Subcutaneous adipose tissue (tissue), 4 donors: ENCODE measurements around the gene SCYL3. TPM values are rescaled to one million over a fixed set of nuclear protein-coding genes. Genes with fewer than 3 reads are reported as not detected.

Source experiments
- total RNA-seq, 4 donors: library from RNA; depleted of rRNA; stranded (reverse); fragments of >200 nt; gene quantifications; one replicate each; pipeline ENCODE4 v1.1.0, GENCODE V29; 2016
- TF ChIP-seq, protein P1 (sequence below): fragments of 450-650 bp; IDR thresholded peaks from one replicate; pipeline ENCODE4 v1.5.1; 2016; ENCODE audit warnings: low read depth, mild to moderate bottlenecking, control low read depth, antibody characterized with exemption, moderate library complexity

SCYL3 gene, protein sequence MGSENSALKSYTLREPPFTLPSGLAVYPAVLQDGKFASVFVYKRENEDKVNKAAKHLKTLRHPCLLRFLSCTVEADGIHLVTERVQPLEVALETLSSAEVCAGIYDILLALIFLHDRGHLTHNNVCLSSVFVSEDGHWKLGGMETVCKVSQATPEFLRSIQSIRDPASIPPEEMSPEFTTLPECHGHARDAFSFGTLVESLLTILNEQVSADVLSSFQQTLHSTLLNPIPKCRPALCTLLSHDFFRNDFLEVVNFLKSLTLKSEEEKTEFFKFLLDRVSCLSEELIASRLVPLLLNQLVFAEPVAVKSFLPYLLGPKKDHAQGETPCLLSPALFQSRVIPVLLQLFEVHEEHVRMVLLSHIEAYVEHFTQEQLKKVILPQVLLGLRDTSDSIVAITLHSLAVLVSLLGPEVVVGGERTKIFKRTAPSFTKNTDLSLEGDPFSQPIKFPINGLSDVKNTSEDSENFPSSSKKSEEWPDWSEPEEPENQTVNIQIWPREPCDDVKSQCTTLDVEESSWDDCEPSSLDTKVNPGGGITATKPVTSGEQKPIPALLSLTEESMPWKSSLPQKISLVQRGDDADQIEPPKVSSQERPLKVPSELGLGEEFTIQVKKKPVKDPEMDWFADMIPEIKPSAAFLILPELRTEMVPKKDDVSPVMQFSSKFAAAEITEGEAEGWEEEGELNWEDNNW
- 10 to 100 TPM in 3 of 4 donors, 1 to 10 TPM in 1; 8.7 to 15.2 (median 12.6) TPM for total RNA-seq

DNA sequence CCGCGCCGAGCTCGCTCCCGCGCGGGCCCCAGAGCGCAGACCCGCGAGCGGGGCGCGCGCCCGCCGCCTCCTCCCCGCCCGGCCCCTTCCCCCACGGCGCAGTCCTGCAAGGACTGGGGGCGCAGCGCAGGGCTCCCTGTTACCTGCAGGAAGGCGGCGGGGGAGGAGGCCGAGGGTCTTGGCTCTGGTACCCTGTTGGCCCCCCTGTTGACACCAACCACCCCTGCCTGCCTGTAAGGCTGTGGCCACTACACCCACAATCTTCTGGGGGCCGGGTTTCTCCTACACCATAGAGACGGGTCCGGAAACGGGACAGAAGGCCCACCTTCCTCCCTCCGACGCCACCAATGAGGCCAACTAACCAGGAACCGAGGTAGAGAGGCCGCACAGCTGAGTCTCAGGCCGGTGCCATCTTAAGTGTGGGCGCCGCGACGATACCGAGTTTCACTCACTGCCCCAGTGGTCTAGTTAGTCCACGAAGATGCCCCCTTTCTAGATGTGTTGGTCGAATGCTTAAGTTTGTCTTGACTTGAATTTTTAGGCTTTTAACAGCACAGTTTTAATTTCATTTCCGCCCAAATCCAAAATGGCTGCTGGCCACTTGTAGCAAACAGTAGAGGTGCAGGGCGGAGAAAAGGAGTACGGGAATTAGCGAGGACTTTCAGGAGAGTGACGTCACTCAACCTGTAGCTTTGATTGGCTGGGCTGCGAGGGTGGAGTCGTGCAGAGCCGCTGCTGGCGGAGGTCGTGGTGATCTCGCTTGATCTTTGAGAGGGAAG is at the start of gene SCYL3:
SCYL3 (minus strand) TSS at position 252 of the 779 bp plus-strand sequence. CDS start 5,056 bp downstream, outside the sequence.
- TF ChIP-seq, protein P1, sequence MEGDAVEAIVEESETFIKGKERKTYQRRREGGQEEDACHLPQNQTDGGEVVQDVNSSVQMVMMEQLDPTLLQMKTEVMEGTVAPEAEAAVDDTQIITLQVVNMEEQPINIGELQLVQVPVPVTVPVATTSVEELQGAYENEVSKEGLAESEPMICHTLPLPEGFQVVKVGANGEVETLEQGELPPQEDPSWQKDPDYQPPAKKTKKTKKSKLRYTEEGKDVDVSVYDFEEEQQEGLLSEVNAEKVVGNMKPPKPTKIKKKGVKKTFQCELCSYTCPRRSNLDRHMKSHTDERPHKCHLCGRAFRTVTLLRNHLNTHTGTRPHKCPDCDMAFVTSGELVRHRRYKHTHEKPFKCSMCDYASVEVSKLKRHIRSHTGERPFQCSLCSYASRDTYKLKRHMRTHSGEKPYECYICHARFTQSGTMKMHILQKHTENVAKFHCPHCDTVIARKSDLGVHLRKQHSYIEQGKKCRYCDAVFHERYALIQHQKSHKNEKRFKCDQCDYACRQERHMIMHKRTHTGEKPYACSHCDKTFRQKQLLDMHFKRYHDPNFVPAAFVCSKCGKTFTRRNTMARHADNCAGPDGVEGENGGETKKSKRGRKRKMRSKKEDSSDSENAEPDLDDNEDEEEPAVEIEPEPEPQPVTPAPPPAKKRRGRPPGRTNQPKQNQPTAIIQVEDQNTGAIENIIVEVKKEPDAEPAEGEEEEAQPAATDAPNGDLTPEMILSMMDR, result no peak

DNA sequence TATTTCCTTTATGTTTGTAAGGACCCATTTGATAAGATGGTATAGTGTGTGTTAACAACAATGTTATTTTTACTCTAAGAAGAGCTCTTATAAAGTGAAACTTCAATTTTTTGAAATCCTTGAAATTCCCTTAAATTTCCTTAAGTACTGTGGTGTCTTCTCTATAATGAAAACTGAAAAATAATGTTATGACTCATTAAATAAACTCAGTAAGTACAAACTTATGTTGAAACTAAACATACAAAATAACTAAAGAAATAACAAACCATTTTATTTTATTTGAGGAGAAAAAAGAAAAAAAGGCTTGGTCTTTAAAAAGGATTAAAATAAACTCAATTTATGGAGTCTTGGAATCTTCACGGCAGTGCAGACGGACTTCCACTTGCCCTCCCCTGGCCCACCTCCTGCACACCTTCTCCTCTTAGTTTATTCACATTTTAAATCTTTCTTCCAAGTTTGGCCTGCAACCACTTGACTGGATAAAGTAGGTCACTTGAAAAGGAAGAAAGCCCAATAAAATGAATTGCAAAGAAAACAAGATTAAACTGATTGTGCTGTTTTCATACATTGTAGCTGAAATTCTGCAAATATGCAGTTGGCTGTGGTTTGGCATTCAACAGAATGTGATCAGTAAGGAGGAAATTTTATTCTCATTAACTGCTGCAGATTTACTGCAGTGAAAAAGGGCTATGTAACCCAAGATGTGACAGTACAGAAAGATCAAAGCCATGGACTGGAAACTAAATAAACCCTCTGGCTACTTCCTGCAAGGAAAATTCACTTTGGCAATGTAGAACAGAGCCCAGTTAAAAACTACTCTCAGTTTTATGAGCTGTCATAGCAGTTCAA is 48.5 kb upstream of the SCYL3 start:
- TF ChIP-seq, protein P1, result no peak

DNA sequence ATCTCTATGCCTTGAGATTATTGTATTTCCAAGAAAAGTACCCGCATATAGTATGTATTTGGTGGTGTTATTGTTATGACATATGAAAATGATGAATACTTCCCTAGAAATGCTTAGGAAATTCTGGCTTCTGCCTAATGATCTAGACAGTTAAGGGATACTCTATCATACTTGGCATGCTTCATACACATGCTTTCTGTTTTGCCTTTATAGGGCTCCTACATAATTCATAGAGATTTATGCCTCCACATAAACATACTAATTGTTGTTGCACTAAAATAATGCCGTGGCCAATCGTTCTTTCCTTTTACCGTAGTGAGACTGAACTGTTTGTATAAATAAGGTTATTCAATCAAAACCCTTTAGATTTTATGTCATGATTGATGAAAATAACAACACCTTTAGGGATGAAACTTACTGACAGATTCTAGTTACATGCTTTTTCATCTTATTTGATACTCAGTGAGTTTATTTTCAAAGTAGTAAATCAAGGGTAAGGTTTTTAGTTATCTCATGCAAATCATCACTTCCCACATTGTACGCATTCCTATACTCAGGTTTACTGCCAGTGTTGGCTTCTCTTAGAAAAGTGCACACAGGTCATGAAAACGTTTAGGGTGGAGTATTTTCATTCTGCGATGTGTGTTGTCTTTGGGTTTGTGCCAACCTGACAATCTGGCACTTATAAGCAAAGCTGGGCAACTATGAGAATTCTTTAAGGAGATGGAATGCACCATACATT is 40.5 kb upstream of the SCYL3 start:
- TF ChIP-seq, protein P1, result no peak

DNA sequence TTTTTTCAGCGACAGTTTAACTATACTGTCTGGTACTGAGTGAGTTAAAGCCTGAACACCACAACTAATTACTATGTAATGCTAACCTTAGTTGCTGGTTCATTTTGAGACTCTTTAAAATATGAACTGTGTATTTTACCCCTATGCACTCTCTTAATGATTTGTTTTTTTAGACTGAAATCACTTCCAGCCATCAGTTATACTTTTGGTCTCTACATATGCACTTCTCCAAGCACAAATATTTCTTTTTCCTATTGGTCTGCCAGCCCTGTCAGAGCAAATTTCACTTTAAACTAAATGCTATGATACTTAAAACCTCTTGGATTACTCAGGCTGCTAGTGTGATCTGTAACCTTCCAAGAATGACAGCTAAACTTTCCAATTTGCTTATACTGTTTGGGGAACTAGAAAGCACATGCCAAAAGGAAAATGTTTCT is 38.1 kb upstream of the SCYL3 start:
- TF ChIP-seq, protein P1, result no peak

DNA sequence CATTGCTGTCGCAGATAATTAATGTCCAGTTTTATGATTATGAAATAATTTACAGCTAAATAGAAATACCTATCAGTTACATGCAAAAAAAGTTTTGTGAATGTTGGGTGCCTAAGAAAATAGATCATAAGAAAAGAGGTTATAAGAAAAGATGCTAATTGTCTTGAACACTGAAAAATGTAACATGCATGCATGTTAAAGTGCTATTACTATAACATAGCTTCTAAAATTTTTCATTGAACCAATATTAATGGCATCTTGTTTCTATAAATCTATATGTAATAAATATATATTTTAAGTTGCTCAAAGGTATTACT is 35.5 kb upstream of the SCYL3 start:
- TF ChIP-seq, protein P1, result no peak

DNA sequence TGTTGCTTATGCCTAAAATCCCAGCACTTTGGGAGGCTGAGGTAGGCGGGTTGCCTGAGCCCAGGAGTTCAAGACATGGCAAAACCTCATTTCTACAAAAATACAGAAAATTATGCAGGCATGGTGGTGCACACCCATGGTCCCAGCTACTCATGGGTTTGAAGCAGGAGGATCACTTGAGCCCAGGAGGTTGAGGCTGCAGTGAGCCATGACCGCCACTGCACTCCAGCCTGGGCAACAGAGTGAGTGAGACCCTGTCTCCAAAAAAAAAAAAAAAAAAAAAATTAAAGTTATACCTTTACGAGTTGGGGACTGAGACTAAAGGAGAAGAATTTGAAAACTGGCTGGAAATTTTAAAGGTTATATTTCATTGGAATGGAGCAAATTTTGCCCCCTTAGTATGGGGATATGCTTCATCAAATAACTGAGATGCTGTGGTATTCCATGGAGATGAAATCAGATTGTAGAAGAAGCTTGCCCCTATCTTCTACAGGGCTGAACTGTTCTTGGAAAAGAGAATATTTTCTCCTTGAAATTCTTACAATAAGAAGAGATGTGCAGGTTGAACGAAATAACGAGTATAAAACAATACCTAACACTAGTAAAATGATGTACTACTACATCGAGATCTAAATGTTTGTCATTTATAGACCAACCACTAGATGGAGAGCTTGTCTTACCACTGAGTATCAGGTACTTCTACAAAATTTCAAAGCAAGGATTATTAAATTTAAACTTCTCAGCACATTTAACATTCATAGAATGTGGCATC is 34.9 kb upstream of the SCYL3 start:
- TF ChIP-seq, protein P1, result no peak
